Keratinocyte (primary cell): ENCODE results near the gene DTNB.

Experiments used
- EZH2 ChIP-seq: IDR thresholded peaks from one replicate; pipeline ENCODE4 v1.6.1; 2012; ENCODE audit warnings: inconsistent platforms, mild to moderate bottlenecking, low read length, moderate library complexity
- TF ChIP-seq, protein P1 (sequence below), 3 experiments: IDR thresholded peaks in 1 of 3; conservative IDR thresholded peaks in 1 of 3; optimal IDR thresholded peaks in 1 of 3; 2 replicates in 2 of 3; 3 replicates in 1 of 3; pipeline versions ENCODE3 to v1.5.1; 2011; ENCODE audit warnings: low read length in 3 of 3, mild to moderate bottlenecking in 3 of 3, moderate library complexity in 2 of 3, control low read depth in 1 of 3, inconsistent platforms in 1 of 3; ENCODE audit not compliant: insufficient read depth in 2 of 3; ENCODE audit errors: extremely low read depth in 1 of 3

GRCh38 chr2:25592766-25593292 is 80.5 kb downstream of the DTNB start:
- TF ChIP-seq EZH2: no peak
- TF ChIP-seq, protein P1, sequence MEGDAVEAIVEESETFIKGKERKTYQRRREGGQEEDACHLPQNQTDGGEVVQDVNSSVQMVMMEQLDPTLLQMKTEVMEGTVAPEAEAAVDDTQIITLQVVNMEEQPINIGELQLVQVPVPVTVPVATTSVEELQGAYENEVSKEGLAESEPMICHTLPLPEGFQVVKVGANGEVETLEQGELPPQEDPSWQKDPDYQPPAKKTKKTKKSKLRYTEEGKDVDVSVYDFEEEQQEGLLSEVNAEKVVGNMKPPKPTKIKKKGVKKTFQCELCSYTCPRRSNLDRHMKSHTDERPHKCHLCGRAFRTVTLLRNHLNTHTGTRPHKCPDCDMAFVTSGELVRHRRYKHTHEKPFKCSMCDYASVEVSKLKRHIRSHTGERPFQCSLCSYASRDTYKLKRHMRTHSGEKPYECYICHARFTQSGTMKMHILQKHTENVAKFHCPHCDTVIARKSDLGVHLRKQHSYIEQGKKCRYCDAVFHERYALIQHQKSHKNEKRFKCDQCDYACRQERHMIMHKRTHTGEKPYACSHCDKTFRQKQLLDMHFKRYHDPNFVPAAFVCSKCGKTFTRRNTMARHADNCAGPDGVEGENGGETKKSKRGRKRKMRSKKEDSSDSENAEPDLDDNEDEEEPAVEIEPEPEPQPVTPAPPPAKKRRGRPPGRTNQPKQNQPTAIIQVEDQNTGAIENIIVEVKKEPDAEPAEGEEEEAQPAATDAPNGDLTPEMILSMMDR (optimal IDR thresholded peaks at IDR 0.05 in 1 of 3, IDR thresholded peaks at IDR 0.05 in 1 of 3, conservative IDR thresholded peaks at IDR 0.05 in 1 of 3; ENCODE audit: extremely low read depth in 1 of 3, insufficient read depth in 2 of 3, low read length in 3 of 3): no peak
